H1 (cell line): Measurements from ENCODE around the gene PSME4. TPM values are rescaled to one million over a fixed set of nuclear protein-coding genes. Genes with fewer than 3 reads are reported as not detected.

Experiments
- CTCF ChIA-PET: fragments of 300-600 bp; sonication (Branson Sonifier 250); formaldehyde crosslinking; loops from one replicate; lab custom pipeline; 2021; ENCODE audit not compliant: partially characterized antibody; lab: Charles Lee
- POLR2A ChIA-PET: fragments of 300-600 bp; sonication (Branson Sonifier 250); formaldehyde crosslinking; loops from one replicate; lab custom pipeline; 2021; ENCODE audit warnings: inconsistent platforms; ENCODE audit not compliant: partially characterized antibody; lab: Charles Lee
- DNase-seq, 2 experiments: peaks; one replicate each; pipeline versions ENCODE4 v3.0.0 to v3.0.0-alpha.2; 2010 to 2022; ENCODE audit warnings: low spot score in 2 of 2, low read depth in 1 of 2, mixed read lengths in 1 of 2
- FAIRE-seq: peaks from 2 replicates; lab custom pipeline; 2011; peaks lifted over from hg19 to GRCh38; lab: Jason Lieb, UNC
- H2AFZ ChIP-seq: 2 replicates; pipeline ENCODE4 v1.8.1; 2012; ENCODE audit warnings: low read length, inconsistent platforms
- H2AK5ac ChIP-seq: 2 replicates; pipeline ENCODE4 v1.6.1; 2013; ENCODE audit warnings: low read depth, low read length
- H2BK120ac ChIP-seq: replicated peaks from 2 replicates; pipeline ENCODE3; 2013; ENCODE audit warnings: low read depth, low read length, inconsistent platforms
- H2BK12ac ChIP-seq: 2 replicates; pipeline ENCODE4 v1.6.1; 2013; ENCODE audit warnings: low read depth, low read length
- H2BK15ac ChIP-seq: 2 replicates; pipeline ENCODE4 v1.6.1; 2013; ENCODE audit warnings: low read length
- H2BK20ac ChIP-seq: 2 replicates; pipeline ENCODE4 v1.6.1; 2013; ENCODE audit warnings: low read length
- H2BK5ac ChIP-seq: 2 replicates; pipeline ENCODE4 v1.6.1; 2013; ENCODE audit warnings: low read depth, low read length
- H3K14ac ChIP-seq: 2 replicates; pipeline ENCODE4 v1.6.1; 2013; ENCODE audit warnings: inconsistent platforms; ENCODE audit not compliant: insufficient read length
- H3K18ac ChIP-seq: 2 replicates; pipeline ENCODE4 v1.6.1; 2013; ENCODE audit warnings: low read length; ENCODE audit errors: extremely low read depth
- H3K23ac ChIP-seq: 2 replicates; pipeline ENCODE4 v1.6.1; 2013; ENCODE audit warnings: inconsistent platforms; ENCODE audit not compliant: insufficient read length
- H3K23me2 ChIP-seq: 2 replicates; pipeline ENCODE4 v1.6.1; 2013; ENCODE audit warnings: low read depth, low read length
- H3K27ac ChIP-seq: 2 replicates; pipeline ENCODE4 v1.6.1; 2011; ENCODE audit warnings: low read depth, low read length, inconsistent platforms
- H3K27me3 ChIP-seq, 4 experiments: replicated peaks in 1 of 4; 1 replicate in 1 of 4; 2 replicates in 3 of 4; pipeline versions ENCODE4 v1.6.1 to v1.8.1; 2011 to 2013; ENCODE audit warnings: low read length in 3 of 4, mild to moderate bottlenecking in 3 of 4, inconsistent platforms in 2 of 4, mixed read lengths in 2 of 4, moderate library complexity in 1 of 4; ENCODE audit not compliant: control insufficient read depth in 3 of 4, insufficient read depth in 3 of 4; ENCODE audit errors: extremely low read depth in 1 of 4
- H3K36me3 ChIP-seq, 4 experiments: 2 replicates each; pipeline versions ENCODE4 v1.6.1 to v1.8.1; 2011 to 2013; ENCODE audit warnings: mild to moderate bottlenecking in 4 of 4, low read length in 3 of 4, moderate library complexity in 2 of 4, control low read depth in 1 of 4, inconsistent platforms in 1 of 4; ENCODE audit not compliant: insufficient read depth in 4 of 4, control insufficient read depth in 2 of 4
- H3K4ac ChIP-seq: replicated peaks from 2 replicates; pipeline ENCODE3; 2013; ENCODE audit warnings: low read length, low read depth, mixed read lengths, inconsistent platforms; ENCODE audit not compliant: insufficient read length
- H3K4me1 ChIP-seq, 4 experiments: replicated peaks in 1 of 4; 1 replicate in 1 of 4; 2 replicates in 3 of 4; pipeline versions ENCODE4 v1.6.1 to v1.8.1; 2011 to 2013; ENCODE audit warnings: low read length in 3 of 4, inconsistent platforms in 2 of 4, mixed read lengths in 1 of 4; ENCODE audit not compliant: insufficient read depth in 4 of 4, control insufficient read depth in 3 of 4
- H3K4me2 ChIP-seq, 2 experiments: 2 replicates each; pipeline versions ENCODE4 v1.6.1 to v1.8.1; 2011 to 2013; ENCODE audit warnings: low read depth in 2 of 2, low read length in 2 of 2, control low read depth in 1 of 2, inconsistent platforms in 1 of 2, mild to moderate bottlenecking in 1 of 2; ENCODE audit not compliant: insufficient read depth in 1 of 2
- H3K4me3 ChIP-seq, 4 experiments: fragments of 200-600, 300-600 bp in 1 of 4; sonication (generic), shearing (Covaris generic), sonication (Bioruptor Twin) in 1 of 4; 2 replicates each; pipeline versions ENCODE4 v1.5.1 to v1.8.1; 2011 to 2016; ENCODE audit warnings: low read length in 4 of 4, low read depth in 3 of 4, control low read depth in 2 of 4, inconsistent platforms in 2 of 4, mild to moderate bottlenecking in 2 of 4, mixed read lengths in 1 of 4, moderate library complexity in 1 of 4; ENCODE audit not compliant: insufficient read depth in 2 of 4; ENCODE audit errors: extremely low read depth in 1 of 4
- H3K56ac ChIP-seq: replicated peaks from 2 replicates; pipeline ENCODE3; 2013; ENCODE audit warnings: low read depth, mild to moderate bottlenecking, mixed read lengths, low read length, inconsistent platforms; ENCODE audit not compliant: insufficient read length
- H3K79me1 ChIP-seq: 2 replicates; pipeline ENCODE4 v1.6.1; 2013; ENCODE audit warnings: low read depth, low read length, control low read depth
- H3K79me2 ChIP-seq, 2 experiments: 2 replicates each; pipeline versions ENCODE4 v1.6.1 to v1.8.1; 2012 to 2013; ENCODE audit warnings: low read length in 2 of 2, mild to moderate bottlenecking in 2 of 2, inconsistent platforms in 1 of 2; ENCODE audit not compliant: insufficient read depth in 2 of 2, control insufficient read depth in 1 of 2
- H3K9ac ChIP-seq, 4 experiments: replicated peaks in 1 of 4; 1 replicate in 1 of 4; 2 replicates in 3 of 4; pipeline versions ENCODE4 v1.6.1 to v1.8.1; 2011 to 2013; ENCODE audit warnings: low read depth in 3 of 4, low read length in 3 of 4, control low read depth in 2 of 4, mild to moderate bottlenecking in 2 of 4, moderate library complexity in 2 of 4, inconsistent platforms in 1 of 4; ENCODE audit errors: extremely low read depth in 1 of 4
- H3K9me3 ChIP-seq, 2 experiments: 2 replicates each; pipeline versions ENCODE4 v1.6.1 to v1.8.1; 2012 to 2013; ENCODE audit warnings: mild to moderate bottlenecking in 2 of 2, moderate library complexity in 2 of 2, control low read depth in 1 of 2, inconsistent platforms in 1 of 2, low read depth in 1 of 2, low read length in 1 of 2, mixed read lengths in 1 of 2; ENCODE audit not compliant: insufficient read depth in 2 of 2
- H4K20me1 ChIP-seq, 2 experiments: replicated peaks in 1 of 2; 2 replicates each; pipeline versions ENCODE3 to v1.8.1; 2011 to 2013; ENCODE audit warnings: inconsistent platforms in 2 of 2, low read length in 2 of 2, mild to moderate bottlenecking in 1 of 2; ENCODE audit not compliant: insufficient read depth in 2 of 2, control insufficient read depth in 1 of 2
- H4K5ac ChIP-seq: 2 replicates; pipeline ENCODE4 v1.6.1; 2013; ENCODE audit warnings: low read length, low read depth, mixed read lengths, inconsistent platforms; ENCODE audit not compliant: insufficient read length
- H4K8ac ChIP-seq: 2 replicates; pipeline ENCODE4 v1.8.0; 2013; ENCODE audit warnings: mild to moderate bottlenecking, moderate library complexity, low read length, inconsistent platforms; ENCODE audit not compliant: insufficient read depth; ENCODE audit errors: extremely low read depth
- H4K91ac ChIP-seq: replicated peaks from 2 replicates; pipeline ENCODE3; 2013; ENCODE audit warnings: low read length, mixed read lengths, inconsistent platforms; ENCODE audit not compliant: insufficient read length
- CTBP2 ChIP-seq: IDR thresholded peaks from 2 replicates; pipeline ENCODE4 v1.7.0; 2011; ENCODE audit warnings: borderline replicate concordance, mild to moderate bottlenecking, moderate library complexity, mixed read lengths, low read length; ENCODE audit not compliant: insufficient read depth, insufficient read length
- RBBP5 ChIP-seq: IDR thresholded peaks from 2 replicates; pipeline ENCODE4 v1.7.1; 2012; ENCODE audit warnings: low read depth, mild to moderate bottlenecking, inconsistent platforms, low read length, moderate library complexity, borderline replicate concordance
- ZNF274 ChIP-seq: IDR thresholded peaks from 2 replicates; pipeline ENCODE4 v1.7.0; 2012; ENCODE audit warnings: low read length, borderline replicate concordance; ENCODE audit errors: extremely low read depth
- WGBS, 2 experiments: shearing (Covaris generic) in 1 of 2; methylation state at CpG; one replicate each; pipeline versions ENCODE4 v1.1.6 to v1.1.7; 2013 to 2015; ENCODE audit warnings: low lambda C conversion rate in 2 of 2, mixed read lengths in 2 of 2, inconsistent platforms in 1 of 2, low coverage in 1 of 2, missing lambda C conversion rate in 1 of 2; ENCODE audit not compliant: insufficient replicate concordance in 2 of 2, insufficient coverage in 1 of 2, insufficient read length in 1 of 2; ENCODE audit errors: extremely low coverage in 1 of 2, missing lambda C conversion rate in 1 of 2; 5-methylcytosine and 5-hydroxymethylcytosine counted together
- polyA plus RNA-seq, 7 experiments: library from polyadenylated mRNA; depleted of rRNA in 3 of 7; stranded (reverse) in 5 of 7; unstranded in 2 of 7; fragments of >200 nt in 5 of 7; fragments of 200-250 nt in 2 of 7; gene quantifications; 1 replicate in 5 of 7; 2 replicates in 1 of 7; 4 replicates in 1 of 7; pipeline versions ENCODE4 v1.2.1 to v1.2.3, GENCODE V29; 2011 to 2013; ENCODE audit warnings: missing spikeins in 2 of 7, mixed read lengths in 2 of 7
- total RNA-seq: library from RNA; stranded (reverse); fragmentation: NEBNext Ultra II Directional; extraction: Animal tissue kit (Norgen Biotek cat#: 25700); gene quantifications from 2 replicates; pipeline ENCODE4 v1.2.1, GENCODE V29; 2021

The PSME4 gene
- total and polyA plus RNA-seq, 2 of the 8 experiments (the other 6 are each of a cell fraction or from before 2014, with no cell fraction given) = 42.2 to 116 TPM

GRCh38 chr2:53901192-53901591 lies 69.6 kb downstream of the PSME4 start:
- Histone ChIP-seq H3K14ac (no peak overlapping the region), H3K4ac (no peak overlapping the region), H3K27me3 (no peaks in the 10 kb centered on the region), H2BK20ac (no peak overlapping the region), H4K20me1 (no peaks in the 10 kb centered on the region), H4K91ac (no peak overlapping the region), H2BK12ac (no peak overlapping the region), H4K8ac (no peak overlapping the region; the same call in 1 of the 2 replicates), H3K9me3 (no peaks in the 10 kb centered on the region), H3K4me3 (no peak overlapping the region), H3K4me2 (no peak overlapping the region), H2AK5ac (no peak overlapping the region), H4K5ac (no peak overlapping the region), H2BK5ac (no peak overlapping the region), H2BK120ac (no peak overlapping the region), H3K56ac (no peak overlapping the region), H3K18ac (no peak overlapping the region), H3K9ac (no peak overlapping the region), H3K4me1 (no peaks in the 10 kb centered on the region), H3K79me1 (no peaks in the 10 kb centered on the region), H3K79me2 (no peaks in the 10 kb centered on the region), H2AFZ (no peak overlapping the region), H3K23ac (no peak overlapping the region), H3K36me3 (peaks cover 18 to 67% (median 59%) of the 10 kb centered on the region in 4 experiments), H2BK15ac (no peak overlapping the region), H3K23me2 (0 out of 2 replicates have a peak, but pooled peaks cover 2% of the 10 kb centered on the region), H3K27ac (no peak overlapping the region)
- TF ChIP-seq RBBP5 = no peak
- TF ChIP-seq ZNF274 = no peak
- no peak for TF ChIP-seq CTBP2
- WGBS, 2 experiments = 85% methylated on average over 3 of the region's 3 CpGs; no CpG with 5 or more reads in 1 of the 2 experiments
- FAIRE-seq = no peak
- no peak for DNase-seq
- ChIA-PET POLR2A (no interaction called here), CTCF (no interaction called here)
